DOHH2 (cell line): Measurements from ENCODE around the gene PDZRN3.

Experiments
- H3F3A ChIP-seq: fragments of 200-600 bp; sonication (generic), shearing (Covaris generic); 2 replicates; pipeline ENCODE4 v1.6.0; 2016; ENCODE audit warnings: antibody characterized with exemption, mild to moderate bottlenecking; ENCODE audit not compliant: control insufficient read depth, insufficient read depth
- H3K27ac ChIP-seq: fragments of 200-600 bp; sonication (generic); 2 replicates; pipeline ENCODE4 v1.5.1; 2014; ENCODE audit warnings: low read depth, mild to moderate bottlenecking, low read length, moderate library complexity
- H3K27me3 ChIP-seq: fragments of 200-600 bp; sonication (generic); 2 replicates; pipeline ENCODE4 v1.6.1; 2014; ENCODE audit warnings: mild to moderate bottlenecking, low read length, mixed read lengths; ENCODE audit not compliant: control insufficient read depth
- H3K36me3 ChIP-seq: fragments of 200-600 bp; sonication (generic); 2 replicates; pipeline ENCODE4 v1.6.1; 2014; ENCODE audit warnings: mild to moderate bottlenecking, low read length, moderate library complexity, mixed read lengths; ENCODE audit not compliant: control insufficient read depth
- H3K4me1 ChIP-seq: fragments of 200-600 bp; sonication (generic); 2 replicates; pipeline ENCODE4 v1.6.1; 2014; ENCODE audit warnings: mild to moderate bottlenecking, low read length, mixed read lengths; ENCODE audit not compliant: control insufficient read depth
- H3K4me2 ChIP-seq: fragments of 200-600 bp; sonication (generic); 2 replicates; pipeline ENCODE4 v1.6.0; 2014; ENCODE audit warnings: mild to moderate bottlenecking, low read length, moderate library complexity
- H3K4me3 ChIP-seq: fragments of 200-600 bp; sonication (generic); 2 replicates; pipeline ENCODE4 v1.5.1; 2014; ENCODE audit warnings: mild to moderate bottlenecking, low read length, mixed read lengths
- H3K79me2 ChIP-seq: fragments of 200-600 bp; sonication (generic); 2 replicates; pipeline ENCODE4 v1.6.1; 2014; ENCODE audit warnings: mild to moderate bottlenecking, low read length, mixed read lengths; ENCODE audit not compliant: control insufficient read depth
- H3K9me2 ChIP-seq: fragments of 200-600 bp; sonication (generic); replicated peaks from 2 replicates; pipeline ENCODE4 v1.6.1; 2014; ENCODE audit warnings: mild to moderate bottlenecking, low read length, mixed read lengths; ENCODE audit not compliant: control insufficient read depth
- H3K9me3 ChIP-seq: fragments of 200-600 bp; sonication (generic); 2 replicates; pipeline ENCODE4 v1.6.1; 2014; ENCODE audit warnings: antibody characterized with exemption, low read length, mixed read lengths; ENCODE audit not compliant: control insufficient read depth, insufficient read depth
- H4K20me1 ChIP-seq: fragments of 200-600 bp; sonication (generic); 2 replicates; pipeline ENCODE4 v1.6.0; 2014; ENCODE audit warnings: low read depth, mild to moderate bottlenecking, antibody characterized with exemption, low read length, moderate library complexity; ENCODE audit not compliant: control insufficient read depth, insufficient read depth
- EZH2phosphoT487 ChIP-seq: fragments of 200-600 bp; sonication (generic); IDR thresholded peaks from 2 replicates; pipeline ENCODE4 v1.6.1; 2017; ENCODE audit warnings: borderline replicate concordance, mild to moderate bottlenecking, antibody characterized with exemption, low read length, moderate library complexity, mixed read lengths
- TF ChIP-seq, protein P1 (sequence below): fragments of 200-600 bp; sonication (generic); IDR thresholded peaks from one replicate; pipeline ENCODE4 v1.5.1; 2014; ENCODE audit warnings: antibody characterized with exemption, mild to moderate bottlenecking, low read depth, low read length; ENCODE audit not compliant: poor library complexity, severe bottlenecking

Gene PDZRN3

GRCh38 chr3:73426606-73427005 lies 198.1 kb downstream of the PDZRN3 start:
- H3K4me2 ChIP-seq = no peak overlapping the region
- H4K20me1 ChIP-seq = no peaks in the 10 kb centered on the region
- no peak overlapping the region for H3K27ac ChIP-seq
- H3K9me2 ChIP-seq = no peaks in the 10 kb centered on the region
- no peaks in the 10 kb centered on the region for H3F3A ChIP-seq
- H3K9me3 ChIP-seq = no peaks in the 10 kb centered on the region
- no peak for TF ChIP-seq EZH2phosphoT487
- H3K4me3 ChIP-seq = no peak overlapping the region
- H3K79me2 ChIP-seq = no peaks in the 10 kb centered on the region
- no peaks in the 10 kb centered on the region for H3K4me1 ChIP-seq
- H3K27me3 ChIP-seq = no peaks in the 10 kb centered on the region
- no peaks in the 10 kb centered on the region for H3K36me3 ChIP-seq

DNA sequence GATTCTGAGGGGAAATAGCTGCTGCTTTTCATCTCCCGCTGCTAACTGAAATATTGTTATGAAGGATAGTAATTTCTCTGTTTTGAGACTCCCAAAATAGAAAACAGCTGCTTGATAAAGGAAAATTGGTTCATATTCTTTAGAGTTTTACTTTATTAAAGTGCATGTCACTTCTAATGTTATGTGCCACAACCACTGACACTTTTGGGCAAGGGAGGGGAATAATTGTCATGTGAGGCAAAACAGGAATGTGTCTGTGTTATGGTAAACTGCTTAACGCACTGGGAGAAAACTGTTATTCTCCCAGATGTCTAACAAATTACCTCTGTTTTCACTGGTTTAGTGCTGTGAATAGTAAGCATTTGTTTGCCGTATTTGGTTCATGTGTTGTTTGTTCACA lies 201.6 kb downstream of the PDZRN3 start:
- H3K9me2 ChIP-seq = no peaks in the 10 kb centered on the region
- H3K27me3 ChIP-seq = no peaks in the 10 kb centered on the region
- no peaks in the 10 kb centered on the region for H3F3A ChIP-seq
- no peaks in the 10 kb centered on the region for H4K20me1 ChIP-seq
- no peaks in the 10 kb centered on the region for H3K36me3 ChIP-seq
- H3K27ac ChIP-seq = no peak overlapping the region
- no peak overlapping the region for H3K4me3 ChIP-seq
- no peaks in the 10 kb centered on the region for H3K79me2 ChIP-seq
- H3K4me1 ChIP-seq = no peaks in the 10 kb centered on the region
- no peaks in the 10 kb centered on the region for H3K9me3 ChIP-seq
- TF ChIP-seq, protein P1, sequence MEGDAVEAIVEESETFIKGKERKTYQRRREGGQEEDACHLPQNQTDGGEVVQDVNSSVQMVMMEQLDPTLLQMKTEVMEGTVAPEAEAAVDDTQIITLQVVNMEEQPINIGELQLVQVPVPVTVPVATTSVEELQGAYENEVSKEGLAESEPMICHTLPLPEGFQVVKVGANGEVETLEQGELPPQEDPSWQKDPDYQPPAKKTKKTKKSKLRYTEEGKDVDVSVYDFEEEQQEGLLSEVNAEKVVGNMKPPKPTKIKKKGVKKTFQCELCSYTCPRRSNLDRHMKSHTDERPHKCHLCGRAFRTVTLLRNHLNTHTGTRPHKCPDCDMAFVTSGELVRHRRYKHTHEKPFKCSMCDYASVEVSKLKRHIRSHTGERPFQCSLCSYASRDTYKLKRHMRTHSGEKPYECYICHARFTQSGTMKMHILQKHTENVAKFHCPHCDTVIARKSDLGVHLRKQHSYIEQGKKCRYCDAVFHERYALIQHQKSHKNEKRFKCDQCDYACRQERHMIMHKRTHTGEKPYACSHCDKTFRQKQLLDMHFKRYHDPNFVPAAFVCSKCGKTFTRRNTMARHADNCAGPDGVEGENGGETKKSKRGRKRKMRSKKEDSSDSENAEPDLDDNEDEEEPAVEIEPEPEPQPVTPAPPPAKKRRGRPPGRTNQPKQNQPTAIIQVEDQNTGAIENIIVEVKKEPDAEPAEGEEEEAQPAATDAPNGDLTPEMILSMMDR = no peak
- TF ChIP-seq EZH2phosphoT487 = no peak
- no peak overlapping the region for H3K4me2 ChIP-seq

GRCh38 chr3:73422571-73422970 lies 202.2 kb downstream of the PDZRN3 start:
- no peak overlapping the region for H3K4me3 ChIP-seq
- no peaks in the 10 kb centered on the region for H3K79me2 ChIP-seq
- H3K4me1 ChIP-seq = no peaks in the 10 kb centered on the region
- no peaks in the 10 kb centered on the region for H4K20me1 ChIP-seq
- no peaks in the 10 kb centered on the region for H3K36me3 ChIP-seq
- H3K27me3 ChIP-seq = no peaks in the 10 kb centered on the region
- TF ChIP-seq, protein P1 = no peak
- TF ChIP-seq EZH2phosphoT487 = no peak
- H3K9me3 ChIP-seq = no peaks in the 10 kb centered on the region
- no peaks in the 10 kb centered on the region for H3K9me2 ChIP-seq
- no peak overlapping the region for H3K4me2 ChIP-seq
- no peak overlapping the region for H3K27ac ChIP-seq
- no peaks in the 10 kb centered on the region for H3F3A ChIP-seq

DNA sequence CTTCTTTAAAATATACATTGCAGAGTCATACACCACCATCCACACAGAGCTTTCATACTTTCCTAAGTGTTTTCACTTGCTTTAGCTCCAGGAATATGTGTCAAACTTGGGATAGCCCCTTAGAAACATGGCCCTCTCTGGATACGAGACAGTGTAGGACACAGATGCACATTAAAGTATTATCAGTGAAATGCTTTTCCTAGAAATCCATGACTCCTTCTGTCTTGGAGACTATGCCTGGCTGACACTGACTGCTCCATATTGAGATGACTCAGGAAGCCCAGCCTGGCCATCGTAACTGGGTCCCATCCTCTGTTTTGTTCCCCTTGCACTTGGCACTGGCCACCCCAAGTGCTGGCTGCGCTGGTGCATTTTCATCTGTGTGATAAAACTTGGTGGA lies 204.8 kb downstream of the PDZRN3 start:
- no peaks in the 10 kb centered on the region for H3K36me3 ChIP-seq
- H3K9me3 ChIP-seq = no peaks in the 10 kb centered on the region
- no peaks in the 10 kb centered on the region for H3K79me2 ChIP-seq
- no peak overlapping the region for H3K27ac ChIP-seq
- H4K20me1 ChIP-seq = no peaks in the 10 kb centered on the region
- H3K27me3 ChIP-seq = no peaks in the 10 kb centered on the region
- H3K4me3 ChIP-seq = no peak overlapping the region
- H3F3A ChIP-seq = no peaks in the 10 kb centered on the region
- H3K9me2 ChIP-seq = no peaks in the 10 kb centered on the region
- TF ChIP-seq EZH2phosphoT487 = no peak
- TF ChIP-seq, protein P1 = no peak
- no peak overlapping the region for H3K4me2 ChIP-seq
- no peaks in the 10 kb centered on the region for H3K4me1 ChIP-seq
